GM20000 (cell line): Measurements from ENCODE around the gene MYBBP1A.
"Not testable (repeated sequence)": the region's sequence is repeated elsewhere in the genome, so short reads cannot be mapped to it uniquely, and the experiment has no call there.

Experiments
- DNase-seq: peaks from one replicate; pipeline ENCODE4 v3.0.0; 2012; ENCODE audit warnings: low spot score
- CTCF ChIP-seq: IDR thresholded peaks from 2 replicates; pipeline ENCODE4 v1.5.1; 2012; ENCODE audit warnings: mild to moderate bottlenecking, control low read depth; ENCODE audit errors: extremely low read depth, missing control alignments

MYBBP1A gene

GRCh38 chr17:4554997-4555799 lies at the start of gene MYBBP1A:
MYBBP1A (minus strand) TSS chr17:4555384; CDS start chr17:4555324, 60 bp downstream.
- TF ChIP-seq CTCF, result no peak
- peak; percentile 99 for DNase-seq

GRCh38 chr17:4604736-4605135 lies 49.6 kb upstream of the MYBBP1A start:
- DNase-seq, result not testable (repeated sequence)

- TF ChIP-seq CTCF, result no peak
- DNase-seq, result no peak
These were observed 49.0 kb upstream of the MYBBP1A start for GRCh38 chr17:4604111-4604644.

GRCh38 chr17:4602041-4602440 lies 46.9 kb upstream of the MYBBP1A start:
- TF ChIP-seq CTCF, result no peak
- no peak for DNase-seq

- TF ChIP-seq CTCF, result no peak
- no peak for DNase-seq
These were observed 46.1 kb upstream of the MYBBP1A start for GRCh38 chr17:4601326-4601725.

GRCh38 chr17:4600563-4600962 lies 45.4 kb upstream of the MYBBP1A start:
- no peak for DNase-seq
- TF ChIP-seq CTCF, result no peak

- DNase-seq, result no peak
- no peak for TF ChIP-seq CTCF
These were observed 44.5 kb upstream of the MYBBP1A start for GRCh38 chr17:4599505-4600281.
